NCI-H748 (cell line): ENCODE data around the gene BACE2.

Experiments
- DNase-seq: peaks from one replicate; lab custom pipeline; 2025; ENCODE audit not compliant: unreplicated experiment; lab: John Stamatoyannopoulos, UW

Gene BACE2

GRCh38 chr21:41147979-41148355 is 20.0 kb upstream of the BACE2 start:
- no peak for DNase-seq

DNA sequence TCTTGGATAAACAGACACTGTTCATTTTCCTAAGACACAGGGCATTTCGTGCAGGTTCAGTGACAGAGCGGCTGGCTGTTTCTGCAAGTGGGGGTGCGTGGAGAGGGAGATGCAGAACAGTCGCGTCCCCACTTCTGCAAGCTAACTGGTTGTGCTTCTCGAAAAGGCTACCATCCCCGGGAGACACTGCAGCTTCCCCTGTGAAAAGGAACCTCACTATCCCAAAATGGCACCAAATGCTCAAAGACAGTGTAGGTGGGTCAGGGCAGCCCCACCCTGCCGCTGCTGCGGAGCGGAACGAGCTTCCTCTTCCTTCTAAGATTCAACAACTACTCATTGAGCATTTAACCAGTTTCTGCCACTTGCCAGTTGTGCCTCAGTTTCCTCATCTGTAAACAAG is 19.2 kb upstream of the BACE2 start:
- DNase-seq, result no peak

DNA sequence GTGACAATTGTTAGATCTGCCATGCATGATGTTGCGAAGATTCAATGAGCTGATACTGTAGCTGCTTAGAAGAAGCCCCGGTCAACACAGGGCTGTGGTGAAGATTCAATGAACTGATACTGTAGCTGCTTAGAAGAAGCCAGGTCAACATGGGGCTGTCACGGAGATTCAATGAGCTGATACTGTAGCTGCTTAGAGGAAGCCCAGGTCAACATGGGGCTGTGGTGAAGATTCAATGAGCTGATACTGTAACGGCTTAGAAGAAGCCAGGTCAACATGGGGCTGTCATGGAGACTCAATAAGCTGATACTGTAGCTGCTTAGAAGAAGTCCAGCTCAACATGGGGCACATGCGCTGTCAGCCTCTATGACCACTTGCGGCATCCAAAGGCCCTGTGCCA is 18.8 kb upstream of the BACE2 start:
- no peak for DNase-seq

GRCh38 chr21:41152147-41152546 is 15.8 kb upstream of the BACE2 start:
- DNase-seq, result no peak

GRCh38 chr21:41153443-41153842 is 14.5 kb upstream of the BACE2 start:
- no peak for DNase-seq

DNA sequence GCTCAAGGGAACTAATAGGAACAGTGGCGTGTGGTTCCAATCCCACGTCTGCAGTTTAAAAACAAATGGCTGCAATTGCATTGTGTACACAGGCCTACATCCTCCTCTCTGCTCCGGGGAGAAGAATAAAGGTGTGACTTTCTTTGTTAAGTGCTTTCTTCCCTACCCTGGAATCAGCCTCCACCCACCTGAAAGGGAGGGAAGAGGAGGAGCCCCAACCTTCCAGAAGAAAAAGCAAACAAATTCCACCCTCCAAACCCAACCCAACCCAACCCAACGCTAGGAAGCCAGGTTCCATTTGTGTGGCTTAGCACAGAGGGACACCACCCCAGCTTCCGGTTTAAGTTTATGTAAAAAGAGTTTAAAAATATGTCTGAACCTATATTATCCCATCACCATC is 11.8 kb upstream of the BACE2 start:
- peak; percentile 6 for DNase-seq

DNA sequence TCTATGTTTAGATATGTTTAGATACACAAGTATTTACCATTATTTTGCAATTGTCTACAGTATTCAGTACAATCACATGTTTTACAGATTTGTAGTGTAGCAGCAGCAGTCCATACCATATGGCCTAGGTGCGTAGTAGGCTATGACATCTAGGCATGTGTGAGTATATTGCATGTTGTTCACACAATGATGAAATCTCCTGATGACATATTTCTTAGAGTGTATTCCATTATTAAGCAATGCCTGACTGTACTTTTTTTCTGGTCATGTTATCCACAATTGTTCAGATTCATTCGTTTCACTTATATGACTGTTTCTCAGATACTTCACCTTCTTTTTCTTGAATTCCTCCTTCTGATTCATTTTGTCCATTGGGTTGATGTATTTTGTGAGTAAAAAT is 9.9 kb upstream of the BACE2 start:
- DNase-seq, result no peak

GRCh38 chr21:41160036-41160435 is 7.9 kb upstream of the BACE2 start:
- DNase-seq, result no peak

GRCh38 chr21:41161428-41161827 is 6.5 kb upstream of the BACE2 start:
- DNase-seq, result no peak

- no peak for DNase-seq
Observed at GRCh38 chr21:41162096-41162495, 5.9 kb upstream of the BACE2 start.

- DNase-seq, result no peak
Observed at GRCh38 chr21:41163091-41163490, 4.9 kb upstream of the BACE2 start.

GRCh38 chr21:41164052-41164451 is 3.9 kb upstream of the BACE2 start:
- DNase-seq, result no peak

DNA sequence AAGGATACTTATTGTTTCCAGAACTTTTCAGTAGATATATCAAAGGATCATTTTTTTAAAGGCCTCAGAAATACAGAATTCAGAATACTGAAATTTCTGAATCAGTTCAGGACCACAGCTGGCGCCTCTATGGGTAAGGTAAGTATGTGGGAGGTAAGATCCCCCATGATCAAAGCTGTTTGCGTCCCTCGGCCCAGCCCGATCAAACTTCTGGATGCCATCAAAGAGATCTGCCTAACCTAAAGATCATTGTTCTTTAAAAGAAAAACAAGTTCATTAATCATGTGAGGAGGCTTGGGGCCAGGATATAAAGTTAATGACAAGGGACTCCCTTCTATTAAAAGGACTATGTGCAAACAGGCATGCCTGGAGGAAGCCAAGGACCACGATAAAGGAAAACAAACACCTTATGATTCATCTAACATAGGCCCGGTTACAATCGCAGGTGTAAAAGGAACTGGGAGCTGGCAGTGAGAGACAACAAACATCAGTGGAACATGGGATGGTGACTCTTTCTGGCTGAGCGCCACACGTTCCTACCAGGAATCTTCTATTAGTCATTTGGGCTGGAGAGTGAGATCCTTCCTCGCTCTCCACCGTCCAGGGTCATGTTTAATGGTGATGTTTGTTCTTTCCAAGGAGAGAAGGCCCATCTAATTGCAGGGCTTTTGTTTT is 2.8 kb upstream of the BACE2 start:
- no peak for DNase-seq

DNA sequence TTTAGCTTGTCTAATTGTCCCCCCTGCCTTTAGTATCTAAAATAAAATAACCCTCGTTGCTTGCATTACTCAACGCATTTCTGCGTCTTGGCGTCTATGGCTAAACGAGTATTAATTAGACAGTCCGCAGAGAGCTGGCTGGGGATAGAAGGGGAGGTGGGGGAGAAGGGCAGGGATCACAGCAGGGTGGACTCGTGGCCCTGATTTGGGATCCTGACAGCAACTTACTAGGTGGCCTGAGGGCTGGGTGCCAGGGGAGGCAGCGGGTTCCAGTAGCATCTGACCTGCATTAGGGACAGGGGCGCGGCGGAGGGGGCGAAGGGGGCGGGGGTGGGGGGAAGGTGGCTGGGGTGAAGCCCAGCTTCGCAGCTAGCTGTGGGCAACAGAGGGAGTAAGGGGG is 1.1 kb upstream of the BACE2 start:
- DNase-seq, result peak; percentile 5

- DNase-seq, result peak; percentile 70
Observed at GRCh38 chr21:41168391-41169257, 664 bp downstream of the BACE2 start.

DNA sequence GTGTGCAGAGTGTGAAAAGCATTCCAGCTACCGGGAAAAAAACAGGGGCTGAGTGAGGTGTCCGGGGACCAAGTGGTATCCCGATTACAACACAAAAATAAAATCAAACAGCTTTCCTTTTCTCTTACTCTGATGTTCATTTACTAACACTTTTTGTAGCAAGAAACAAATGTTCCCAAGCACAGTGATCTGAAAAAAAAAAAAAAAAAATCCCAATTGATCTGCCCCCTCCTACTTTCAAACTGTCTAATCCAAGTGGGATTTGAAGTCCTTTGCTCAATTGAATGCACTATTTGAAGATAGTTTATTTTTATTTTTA is 1.3 kb downstream of the BACE2 start:
- DNase-seq, result no peak

- DNase-seq, result no peak
Observed at GRCh38 chr21:41169701-41170100, 1.7 kb downstream of the BACE2 start.

DNA sequence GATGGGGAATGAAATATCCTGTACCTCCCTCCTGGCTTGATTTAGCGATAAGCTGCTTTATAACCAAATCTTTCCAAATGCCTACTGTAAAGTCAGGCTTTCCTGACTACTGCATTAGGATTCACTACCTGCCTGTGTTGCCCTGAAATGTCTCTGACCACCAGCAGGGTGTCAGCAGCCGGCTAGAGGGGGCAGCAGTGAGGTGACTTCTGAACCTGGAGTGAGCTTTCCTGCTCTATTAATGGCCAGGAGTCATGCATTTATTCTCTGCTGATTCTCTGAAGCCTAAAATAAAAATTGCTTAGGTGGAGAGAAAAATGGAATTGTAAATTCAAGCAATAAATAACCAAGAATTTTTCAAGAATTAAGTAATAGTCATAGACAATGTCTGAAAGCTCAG is 2.5 kb downstream of the BACE2 start:
- peak; percentile 54 for DNase-seq

GRCh38 chr21:41170859-41171609 is 3.1 kb downstream of the BACE2 start:
- DNase-seq, result peak; percentile 12

- DNase-seq, result no peak
Observed at GRCh38 chr21:41175080-41175479, 7.1 kb downstream of the BACE2 start.

- DNase-seq, result no peak
Observed at GRCh38 chr21:41176846-41177245, 8.9 kb downstream of the BACE2 start.

DNA sequence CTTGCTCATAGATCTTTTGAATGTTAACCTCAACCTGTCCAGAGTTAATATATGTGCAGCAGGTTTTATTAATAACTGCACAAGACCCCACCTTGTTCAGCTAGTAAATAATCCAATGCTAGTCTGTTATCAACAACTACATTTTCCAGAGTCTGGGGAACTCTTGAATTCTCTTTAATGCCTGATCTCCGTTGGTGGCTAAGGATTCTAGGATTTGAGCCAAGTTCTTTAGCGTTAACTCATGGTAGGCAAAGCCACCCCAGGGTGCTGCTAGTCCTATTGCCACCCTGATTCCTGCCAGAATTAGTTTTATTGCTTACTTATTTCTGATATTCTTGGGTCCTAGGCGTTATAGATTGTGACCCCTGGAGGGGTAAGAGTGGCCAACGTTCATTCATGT is 12.8 kb downstream of the BACE2 start:
- DNase-seq, result no peak
